K562 (cell line): ENCODE measurements around the gene GNB2. TPM values are rescaled to one million over a fixed set of nuclear protein-coding genes. Genes with fewer than 3 reads are reported as not detected.

Experiments used
- C11orf30 ChIP-seq: fragments of 450-650 bp; IDR thresholded peaks from 2 replicates; pipeline ENCODE4 v1.6.1; 2016; ENCODE audit warnings: low read depth, mild to moderate bottlenecking
- CBFA2T2 ChIP-seq: fragments of 450-650 bp; conservative IDR thresholded peaks from 2 replicates; pipeline ENCODE4 v1.6.1; 2017; ENCODE audit warnings: mild to moderate bottlenecking
- DMBX1 ChIP-seq: fragments of 250-450 bp; sonication (Bioruptor Pico); IDR thresholded peaks from 2 replicates; pipeline ENCODE4 v1.8.0; 2022; ENCODE audit warnings: inconsistent platforms, mild to moderate bottlenecking, moderate library complexity, borderline replicate concordance
- KAT8 ChIP-seq: fragments of 450-650 bp; IDR thresholded peaks from 2 replicates; pipeline ENCODE4 v1.6.1; 2016; ENCODE audit warnings: low read depth, mild to moderate bottlenecking
- NR2C2 ChIP-seq, 2 experiments: fragments of 200-800 bp in 1 of 2; sonication (Bioruptor generic) in 1 of 2; sonication (generic) in 1 of 2; formaldehyde crosslinking in 1 of 2; IDR thresholded peaks; 2 replicates each; pipeline versions ENCODE4 v1.6.1 to v1.8.0; 2016 to 2022; ENCODE audit warnings: mild to moderate bottlenecking in 1 of 2, missing compliant biosample characterization in 1 of 2, missing genetic modification characterization in 1 of 2, missing genetic modification reagents in 1 of 2
- PRDM10 ChIP-seq: fragments of 450-650 bp; IDR thresholded peaks from 2 replicates; pipeline ENCODE4 v1.6.1; 2018; ENCODE audit not compliant: partially characterized antibody
- PTRF ChIP-seq: fragments of 450-650 bp; IDR thresholded peaks from 2 replicates; pipeline ENCODE4 v1.6.1; 2016; ENCODE audit warnings: mild to moderate bottlenecking, missing genetic modification characterization, missing compliant biosample characterization
- RBFOX2 ChIP-seq: fragments of 200-400 bp; formaldehyde crosslinking; IDR thresholded peaks from 2 replicates; pipeline ENCODE4 v1.6.1; 2017; ENCODE audit warnings: low read depth, mild to moderate bottlenecking, low read length, moderate library complexity
- RBM22 ChIP-seq: fragments of 200-400 bp; formaldehyde crosslinking; IDR thresholded peaks from 2 replicates; pipeline ENCODE4 v1.6.1; 2018; ENCODE audit warnings: low read length, low read depth; ENCODE audit not compliant: poor library complexity, severe bottlenecking
- SIN3A ChIP-seq, 2 experiments: fragments of 150-350 bp in 1 of 2; IDR thresholded peaks; 2 replicates each; pipeline ENCODE4 v1.6.1; 2011 to 2016; ENCODE audit warnings: borderline replicate concordance in 2 of 2, low read depth in 2 of 2, low read length in 2 of 2, mild to moderate bottlenecking in 2 of 2, moderate library complexity in 2 of 2; ENCODE audit not compliant: control insufficient read depth in 1 of 2
- SMAD1 ChIP-seq: fragments of 150-350 bp; IDR thresholded peaks from 2 replicates; pipeline ENCODE4 v1.6.1; 2014; ENCODE audit warnings: low read length, low read depth; ENCODE audit not compliant: partially characterized antibody
- TBP ChIP-seq: optimal IDR thresholded peaks from 2 replicates; pipeline ENCODE3; 2011; ENCODE audit warnings: low read depth, low read length, improper control_type of control experiment
- TEAD2 ChIP-seq: fragments of 450-650 bp; IDR thresholded peaks from 2 replicates; pipeline ENCODE4 v1.6.1; 2016; ENCODE audit warnings: missing genetic modification characterization, control low read depth, missing compliant biosample characterization
- TRIM25 ChIP-seq: fragments of 450-650 bp; IDR thresholded peaks from 2 replicates; pipeline ENCODE4 v1.7.0; 2016; ENCODE audit warnings: borderline replicate concordance
- TSC22D4 ChIP-seq: fragments of 450-650 bp; IDR thresholded peaks from 2 replicates; pipeline ENCODE4 v1.6.1; 2016; ENCODE audit warnings: missing genetic modification characterization, missing biosample characterization, control low read depth
- YY1 ChIP-seq, 3 experiments: IDR thresholded peaks; 2 replicates each; pipeline ENCODE4 v1.6.1; 2011; ENCODE audit warnings: low read length in 2 of 3, mild to moderate bottlenecking in 2 of 3, moderate library complexity in 2 of 3, borderline replicate concordance in 1 of 3, control low read depth in 1 of 3, low read depth in 1 of 3; ENCODE audit not compliant: insufficient read depth in 3 of 3, insufficient replicate concordance in 2 of 3, control insufficient read depth in 1 of 3, insufficient read length in 1 of 3; ENCODE audit errors: extremely low read depth in 1 of 3
- ZFP36 ChIP-seq: fragments of 150-350 bp; IDR thresholded peaks from 2 replicates; pipeline ENCODE4 v1.6.1; 2018; ENCODE audit warnings: low read length, low read depth; ENCODE audit not compliant: partially characterized antibody
- ZNF224 ChIP-seq: sonication (generic); formaldehyde crosslinking; IDR thresholded peaks from 2 replicates; pipeline ENCODE4 v1.8.0; 2022; ENCODE audit warnings: mild to moderate bottlenecking, missing genetic modification reagents
- ZNF311 ChIP-seq: fragments of 250-450 bp; sonication (Bioruptor Pico); IDR thresholded peaks from 2 replicates; pipeline ENCODE4 v1.4.0; 2020; ENCODE audit warnings: mild to moderate bottlenecking, moderate library complexity
- ZNF699 ChIP-seq: fragments of 250-450 bp; sonication (Bioruptor Pico); IDR thresholded peaks from 2 replicates; pipeline ENCODE4 v1.8.0; 2021; ENCODE audit warnings: mild to moderate bottlenecking, moderate library complexity; ENCODE audit not compliant: insufficient replicate concordance
- polyA plus RNA-seq, 8 experiments: library from polyadenylated mRNA; depleted of rRNA in 4 of 8; stranded (reverse) in 5 of 8; unstranded in 3 of 8; fragments of >200 nt; fragmentation: Nextera tagmentation in 2 of 8; fragmentation: Illumina TruSeq in 1 of 8; extraction: Ambion mirVana in 2 of 8; extraction: Trizol in 1 of 8; gene quantifications; 2 replicates each; pipeline versions ENCODE4 v1.2.1 to v1.2.3, GENCODE V29; 2011 to 2014; ENCODE audit warnings: inconsistent platforms in 1 of 8, missing spikeins in 1 of 8
- total RNA-seq, 7 experiments: library from RNA; depleted of rRNA in 6 of 7; stranded (reverse); fragments of >200 nt in 6 of 7; fragmentation: Illumina TruSeq in 2 of 7; extraction: Trizol in 2 of 7; gene quantifications; 2 replicates each; pipeline versions ENCODE4 v1.2.1 to v1.2.3, GENCODE V29; 2011 to 2021; ENCODE audit warnings: low replicate concordance in 1 of 7

Gene GNB2
- total and polyA plus RNA-seq, 9 of the 15 experiments (the other 6 are each of a cell fraction or from before 2014, with no cell fraction given): 0.65 to 320 (median 104) TPM

- TF ChIP-seq PRDM10 (peak; percentile 15), KAT8 (no peak), ZNF699 (CRISPR knock-in tag) (no peak), SMAD1 (no peak), DMBX1 (CRISPR knock-in tag) (no peak), TBP (no peak), YY1 (IDR thresholded peaks at IDR 0.05; ENCODE audit: borderline replicate concordance in 1 of 3, control insufficient read depth in 1 of 3, extremely low read depth in 1 of 3, insufficient read depth in 3 of 3, insufficient read length in 1 of 3, insufficient replicate concordance in 2 of 3, low read depth in 1 of 3, low read length in 2 of 3) (peak in 1 of 3 experiments; percentile 67), PTRF (no peak), CBFA2T2 (no peak), ZFP36 (no peak), ZNF311 (CRISPR knock-in tag) (no peak), RBM22 (peak; percentile 17), RBFOX2 (peak; percentile 58), C11orf30 (no peak), TEAD2 (no peak), ZNF224 (CRISPR knock-in tag) (no peak), SIN3A (IDR thresholded peaks at IDR 0.05; ENCODE audit: borderline replicate concordance in 2 of 2, control insufficient read depth in 1 of 2, low read depth in 2 of 2, low read length in 2 of 2) (0 out of 4 replicates have a peak, but pooled peaks of 1 of the 2 experiments have one; percentile 1), NR2C2 (CRISPR knock-in tag; IDR thresholded peaks at IDR 0.05) (no peak), NR2C2 (tag; IDR thresholded peaks at IDR 0.05) (no peak), TRIM25 (no peak), TSC22D4 (no peak)
Measured at GRCh38 chr7:100674411-100675104, 1.0 kb downstream of the GNB2 start (continued).
